OCI-M1 (cell line): ENCODE results near the gene CFLAR.
A peak's percentile ranks its signal among the peaks of the same experiment; 100 is the strongest.

Experiments
- DNase-seq: peaks from one replicate; lab custom pipeline; 2025; lab: John Stamatoyannopoulos, UW

The CFLAR gene

DNA sequence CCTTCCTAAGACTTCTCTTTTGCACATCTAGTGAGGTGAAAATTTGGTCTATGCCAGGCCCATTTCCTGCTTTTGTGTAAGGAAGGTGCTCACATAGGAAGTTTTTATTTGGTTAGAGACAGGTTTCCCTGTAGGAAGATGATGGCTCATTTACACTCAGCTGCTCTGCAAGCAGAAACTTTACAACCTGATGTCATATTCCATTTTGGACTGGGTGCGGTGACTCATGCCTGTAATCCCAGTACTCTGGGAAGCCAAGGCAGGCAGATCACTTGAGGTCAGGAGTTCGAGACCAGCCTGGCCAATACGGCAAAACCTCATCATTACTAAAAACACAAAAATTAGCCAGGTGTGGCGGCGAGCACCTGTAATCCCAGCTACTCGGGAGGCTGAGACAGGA lies 102.8 kb downstream of the CFLAR start:
- no peak for DNase-seq

DNA sequence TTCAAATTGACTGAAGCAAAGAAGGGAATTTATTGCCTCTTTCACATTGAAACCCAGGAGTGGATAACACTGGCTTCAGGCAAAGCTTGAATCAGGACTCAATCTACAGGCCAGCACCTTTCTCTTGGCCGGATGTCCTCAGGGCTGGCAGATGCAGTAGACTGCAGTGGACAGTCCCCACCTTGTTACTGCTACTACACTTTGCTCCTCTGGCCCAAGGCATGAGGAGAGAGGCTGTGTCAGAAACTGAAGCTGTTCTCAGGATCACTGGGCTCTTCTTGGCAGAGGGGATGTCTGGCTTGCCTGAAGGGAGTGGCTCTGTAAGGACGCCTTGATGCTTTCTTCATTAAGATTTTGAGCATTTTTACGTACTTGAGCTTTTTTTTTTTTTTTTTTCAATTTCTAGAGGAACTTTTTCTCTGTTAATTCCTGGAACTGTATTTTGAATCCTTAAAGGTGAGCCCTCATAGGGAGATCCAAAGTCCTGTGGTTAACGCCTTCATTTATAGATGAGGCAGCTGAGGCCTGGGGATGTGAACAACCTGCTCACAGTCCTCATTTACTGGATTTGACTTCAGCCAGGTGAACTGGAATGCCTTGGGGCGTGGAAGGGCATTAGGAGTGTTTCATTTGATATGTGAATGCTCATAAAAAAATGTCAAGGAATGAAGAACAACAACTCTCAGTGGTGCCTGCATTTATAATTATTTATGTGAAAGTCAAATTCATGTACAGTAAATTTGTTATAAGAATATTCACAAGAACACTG lies 103.5 kb downstream of the CFLAR start:
- DNase-seq: peak; percentile 46

DNA sequence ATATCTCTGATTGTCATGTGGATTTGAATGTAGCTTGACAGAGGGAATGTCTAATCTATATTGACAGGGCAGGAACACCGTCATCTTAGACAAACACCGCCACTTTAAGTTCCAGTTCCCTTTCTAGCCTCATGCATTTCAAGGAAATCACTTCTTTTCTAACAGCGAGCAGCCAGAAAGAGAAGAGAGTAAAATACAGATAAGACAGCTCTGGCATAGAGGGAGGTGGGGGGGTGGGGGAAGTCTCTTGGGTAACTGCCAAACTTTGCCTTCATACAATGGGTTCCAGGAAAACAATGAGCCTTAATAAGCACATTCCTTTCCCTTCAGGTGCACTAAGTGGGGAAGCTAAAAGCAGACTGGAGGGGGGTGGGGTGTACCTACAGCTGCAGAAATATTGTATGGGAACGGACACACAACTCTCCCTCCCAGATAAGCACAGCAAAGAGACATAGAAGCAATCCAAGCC lies 104.2 kb downstream of the CFLAR start:
- peak; percentile 96 for DNase-seq

DNA sequence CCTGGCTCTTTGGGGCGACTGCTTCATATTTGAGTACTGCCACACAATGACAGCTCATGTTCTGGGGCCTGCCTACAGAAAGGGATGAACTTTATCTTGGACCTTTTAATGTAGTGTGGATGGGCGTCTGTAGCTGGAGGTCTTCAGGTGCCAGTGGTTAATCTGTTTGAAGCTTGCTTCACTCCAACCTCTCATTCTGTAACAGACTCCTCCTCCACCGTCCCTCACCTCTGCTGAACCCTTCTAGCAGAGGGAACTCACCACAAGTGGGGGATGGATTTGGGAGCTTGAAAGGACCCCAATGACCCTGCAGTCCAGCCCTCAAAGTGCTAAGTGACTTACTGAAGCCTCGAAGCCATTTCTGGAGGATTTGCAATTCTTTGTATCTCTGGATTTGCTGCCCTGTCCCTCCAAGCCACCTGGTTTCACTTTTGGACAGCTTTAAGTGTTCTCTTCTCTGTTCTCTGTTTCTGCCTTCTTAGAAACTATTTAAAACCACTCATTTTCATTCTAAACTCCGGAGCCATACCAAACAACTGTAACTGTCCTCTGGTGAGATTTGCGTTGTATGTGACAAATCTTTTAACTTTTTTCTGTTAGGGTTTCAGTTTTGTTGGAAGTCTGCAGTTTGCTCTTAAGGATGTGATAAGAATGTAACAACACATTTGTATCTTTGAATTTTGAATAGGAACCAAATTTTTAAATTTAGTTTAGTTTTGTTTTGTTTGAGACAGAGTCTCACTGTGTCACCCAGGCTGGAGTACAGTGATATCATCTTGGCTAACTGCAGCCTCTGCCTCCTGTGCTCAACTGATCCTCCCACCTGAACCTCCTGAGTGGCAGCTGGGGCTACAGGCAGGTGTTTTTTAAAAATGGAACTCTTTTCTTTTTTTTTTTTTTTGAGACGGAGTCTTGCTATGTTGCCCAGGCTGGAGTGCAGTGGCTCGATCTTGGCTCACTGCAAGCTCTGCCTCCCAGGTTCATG lies 107.4 kb downstream of the CFLAR start:
- peak; percentile 57 for DNase-seq
